Measurements from ENCODE around the gene DNAJC22. TPM values are rescaled to one million over a fixed set of nuclear protein-coding genes. Genes with fewer than 3 reads are reported as not detected.

The DNAJC22 gene
- total RNA-seq, 1 donor from 2014 or later = 0.99 TPM

DNA sequence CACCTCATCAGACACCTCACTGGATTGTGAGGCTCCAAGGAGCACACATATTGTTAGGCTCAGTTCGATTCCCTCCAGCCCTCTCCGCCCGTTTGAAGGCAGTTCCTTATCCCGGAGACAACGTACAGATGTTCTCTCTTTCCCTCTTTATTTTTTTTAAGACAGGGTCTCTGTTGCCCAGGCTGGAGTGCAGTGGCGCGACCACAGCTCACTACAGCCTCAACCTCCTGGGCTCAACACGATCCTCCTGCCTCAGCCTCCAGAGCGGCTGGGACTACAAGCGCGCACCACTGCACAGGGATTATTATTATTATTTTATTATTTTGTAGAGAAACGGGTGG is 24.4 kb upstream of the DNAJC22 start:
- Mint-ChIP-seq H3K36me3 (ENCODE audit: unreplicated experiment) (no peaks in the 10 kb centered on the region), H3K4me1 (ENCODE audit: unreplicated experiment) (peaks cover 19% of the 10 kb centered on the region), H3K27ac (ENCODE audit: unreplicated experiment) (peak overlapping the region; percentile 89)

DNA sequence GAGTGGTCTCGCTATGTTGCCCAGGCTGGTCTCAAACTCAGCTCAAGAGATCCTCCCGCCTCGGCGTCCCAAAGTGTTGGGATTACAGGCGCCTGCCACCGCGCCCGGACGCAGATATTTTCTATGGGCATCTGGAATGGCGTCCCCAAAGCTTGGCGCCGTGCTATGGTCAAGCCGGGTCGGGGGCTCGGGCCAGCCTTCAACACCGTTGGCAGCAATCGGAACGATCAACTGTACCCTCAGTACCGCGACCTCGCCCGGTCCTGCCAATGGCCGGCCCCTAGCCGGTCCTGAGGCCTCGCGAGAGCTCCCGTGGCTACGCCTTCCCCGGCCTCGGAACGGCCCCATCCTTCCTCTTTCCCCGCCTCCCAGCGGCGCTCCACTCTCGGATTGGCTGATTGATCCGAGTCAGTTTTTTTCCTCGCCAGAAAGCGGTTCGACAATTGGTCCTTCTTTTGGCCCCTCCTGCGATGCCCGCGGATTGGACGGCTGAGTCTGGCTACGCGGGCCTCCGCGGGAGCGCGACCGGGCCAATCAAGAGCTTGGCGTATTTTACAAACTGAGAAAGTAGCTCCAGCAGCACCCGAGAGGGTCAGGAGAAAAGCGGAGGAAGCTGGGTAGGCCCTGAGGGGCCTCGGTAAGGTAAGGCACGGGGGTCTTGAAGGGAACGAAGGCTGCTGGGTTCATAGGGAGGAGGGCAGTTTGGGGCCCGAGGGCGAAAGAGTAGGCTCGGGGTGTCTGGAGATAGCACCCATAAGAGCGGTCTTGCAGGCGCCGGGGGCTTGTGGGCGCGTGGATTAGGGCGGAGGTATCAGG is 23.8 kb upstream of the DNAJC22 start, which contains the start of gene TROAP:
Gene TROAP, plus strand, starts transcription at position 548 of the 816 bp plus-strand sequence. CDS start 354 bp downstream, outside the sequence.
- no peaks in the 10 kb centered on the region for H3K9me3 Mint-ChIP-seq (ENCODE audit: unreplicated experiment)
- no peaks in the 10 kb centered on the region for H3K36me3 Mint-ChIP-seq (ENCODE audit: unreplicated experiment)
- DNase-seq (ENCODE audit: extremely low spot score, unreplicated experiment) = peak; percentile 99
- H3K27me3 Mint-ChIP-seq (ENCODE audit: unreplicated experiment) = no peaks in the 10 kb centered on the region
- H3K27ac Mint-ChIP-seq (ENCODE audit: unreplicated experiment) = peak within 1 kb of the TSS; percentile 89
- TF ChIP-seq, protein P1, sequence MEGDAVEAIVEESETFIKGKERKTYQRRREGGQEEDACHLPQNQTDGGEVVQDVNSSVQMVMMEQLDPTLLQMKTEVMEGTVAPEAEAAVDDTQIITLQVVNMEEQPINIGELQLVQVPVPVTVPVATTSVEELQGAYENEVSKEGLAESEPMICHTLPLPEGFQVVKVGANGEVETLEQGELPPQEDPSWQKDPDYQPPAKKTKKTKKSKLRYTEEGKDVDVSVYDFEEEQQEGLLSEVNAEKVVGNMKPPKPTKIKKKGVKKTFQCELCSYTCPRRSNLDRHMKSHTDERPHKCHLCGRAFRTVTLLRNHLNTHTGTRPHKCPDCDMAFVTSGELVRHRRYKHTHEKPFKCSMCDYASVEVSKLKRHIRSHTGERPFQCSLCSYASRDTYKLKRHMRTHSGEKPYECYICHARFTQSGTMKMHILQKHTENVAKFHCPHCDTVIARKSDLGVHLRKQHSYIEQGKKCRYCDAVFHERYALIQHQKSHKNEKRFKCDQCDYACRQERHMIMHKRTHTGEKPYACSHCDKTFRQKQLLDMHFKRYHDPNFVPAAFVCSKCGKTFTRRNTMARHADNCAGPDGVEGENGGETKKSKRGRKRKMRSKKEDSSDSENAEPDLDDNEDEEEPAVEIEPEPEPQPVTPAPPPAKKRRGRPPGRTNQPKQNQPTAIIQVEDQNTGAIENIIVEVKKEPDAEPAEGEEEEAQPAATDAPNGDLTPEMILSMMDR (IDR thresholded peaks at IDR 0.05) = no peak
- H3K4me1 Mint-ChIP-seq (ENCODE audit: unreplicated experiment) = peaks cover 19% of the 10 kb centered on the region
- H3K4me3 Mint-ChIP-seq (ENCODE audit: unreplicated experiment) = peak within 1 kb of the TSS; percentile 99

More for the DNA sequence above, 24.4 kb upstream of the DNAJC22 start:
- H3K27me3 Mint-ChIP-seq (ENCODE audit: unreplicated experiment) = no peaks in the 10 kb centered on the region
- TF ChIP-seq, protein P1 (IDR thresholded peaks at IDR 0.05) = no peak
- no peak for DNase-seq (ENCODE audit: extremely low spot score, unreplicated experiment)
- no peaks in the 10 kb centered on the region for H3K9me3 Mint-ChIP-seq (ENCODE audit: unreplicated experiment)
- H3K4me3 Mint-ChIP-seq (ENCODE audit: unreplicated experiment) = peak overlapping the region; percentile 99

DNA sequence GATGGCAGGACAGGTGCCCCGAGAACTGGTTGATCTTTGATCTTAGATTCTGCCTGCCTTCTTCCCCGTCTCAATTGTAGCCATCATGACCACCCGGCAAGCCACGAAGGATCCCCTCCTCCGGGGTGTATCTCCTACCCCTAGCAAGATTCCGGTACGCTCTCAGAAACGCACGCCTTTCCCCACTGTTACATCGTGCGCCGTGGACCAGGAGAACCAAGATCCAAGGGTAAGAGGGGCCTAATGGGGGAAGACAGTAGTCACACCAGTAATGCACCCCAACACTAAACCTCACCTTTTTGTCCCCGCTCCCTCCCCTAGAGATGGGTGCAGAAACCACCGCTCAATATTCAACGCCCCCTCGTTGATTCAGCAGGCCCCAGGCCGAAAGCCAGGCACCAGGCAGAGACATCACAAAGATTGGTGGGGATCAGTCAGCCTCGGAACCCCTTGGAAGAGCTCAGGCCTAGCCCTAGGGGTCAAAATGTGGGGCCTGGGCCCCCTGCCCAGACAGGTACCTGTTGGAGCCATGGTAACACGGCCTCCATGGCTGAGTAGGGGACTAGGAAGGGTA is 23.1 kb upstream of the DNAJC22 start:
- peaks cover 19% of the 10 kb centered on the region for H3K4me1 Mint-ChIP-seq (ENCODE audit: unreplicated experiment)

DNA sequence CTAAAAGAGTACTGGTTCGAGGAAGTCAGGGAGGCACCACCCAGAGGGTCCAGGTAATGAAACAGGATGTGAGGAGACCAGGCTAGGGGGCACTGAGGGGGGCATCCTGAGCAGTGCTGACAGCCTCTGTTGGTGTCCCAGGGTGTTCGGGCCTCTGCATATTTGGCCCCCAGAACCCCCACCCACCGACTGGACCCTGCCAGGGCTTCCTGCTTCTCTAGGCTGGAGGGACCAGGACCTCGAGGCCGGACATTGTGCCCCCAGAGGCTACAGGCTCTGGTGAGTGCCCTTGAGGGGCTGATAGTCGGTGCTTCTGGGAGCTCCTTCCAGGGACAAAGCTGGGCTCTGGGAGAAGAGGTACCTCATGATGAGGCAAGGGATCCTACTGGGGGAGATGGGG is 21.1 kb upstream of the DNAJC22 start:
- H3K27me3 Mint-ChIP-seq (ENCODE audit: unreplicated experiment) = no peaks in the 10 kb centered on the region
- H3K36me3 Mint-ChIP-seq (ENCODE audit: unreplicated experiment) = no peaks in the 10 kb centered on the region
- TF ChIP-seq, protein P1 (IDR thresholded peaks at IDR 0.05) = no peak
- H3K4me3 Mint-ChIP-seq (ENCODE audit: unreplicated experiment) = no peak overlapping the region
- H3K9me3 Mint-ChIP-seq (ENCODE audit: unreplicated experiment) = no peaks in the 10 kb centered on the region
- peaks cover 19% of the 10 kb centered on the region for H3K4me1 Mint-ChIP-seq (ENCODE audit: unreplicated experiment)
- no peak overlapping the region for H3K27ac Mint-ChIP-seq (ENCODE audit: unreplicated experiment)
- DNase-seq (ENCODE audit: extremely low spot score, unreplicated experiment) = no peak

More for the DNA sequence above, 23.1 kb upstream of the DNAJC22 start:
- peak overlapping the region; percentile 99 for H3K4me3 Mint-ChIP-seq (ENCODE audit: unreplicated experiment)
- TF ChIP-seq, protein P1 (IDR thresholded peaks at IDR 0.05) = no peak
- H3K9me3 Mint-ChIP-seq (ENCODE audit: unreplicated experiment) = no peaks in the 10 kb centered on the region
- no peaks in the 10 kb centered on the region for H3K27me3 Mint-ChIP-seq (ENCODE audit: unreplicated experiment)
- no peak overlapping the region for H3K27ac Mint-ChIP-seq (ENCODE audit: unreplicated experiment)
- DNase-seq (ENCODE audit: extremely low spot score, unreplicated experiment) = no peak
- H3K36me3 Mint-ChIP-seq (ENCODE audit: unreplicated experiment) = no peaks in the 10 kb centered on the region

DNA sequence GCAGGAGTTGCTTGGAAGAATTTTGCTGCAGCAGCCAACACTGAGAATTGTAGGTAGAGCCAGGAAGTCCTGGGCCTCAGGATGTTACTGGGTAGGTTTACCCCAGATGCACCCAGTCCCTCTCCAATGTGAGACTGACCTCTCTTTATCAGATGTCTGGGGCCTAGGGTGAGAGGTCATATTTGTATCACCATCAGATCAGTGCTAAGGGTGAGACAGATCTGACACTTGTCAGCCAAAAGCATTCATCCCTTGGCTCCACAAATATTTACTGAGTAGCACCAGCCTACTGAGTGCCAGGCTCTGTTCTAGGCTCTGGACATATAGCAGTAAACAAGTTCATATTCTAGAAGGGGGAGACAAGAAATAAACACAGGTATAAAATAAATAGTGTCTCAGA is 19.3 kb upstream of the DNAJC22 start:
- H3K9me3 Mint-ChIP-seq (ENCODE audit: unreplicated experiment) = no peaks in the 10 kb centered on the region
- H3K27ac Mint-ChIP-seq (ENCODE audit: unreplicated experiment) = no peak overlapping the region
- no peak overlapping the region for H3K4me3 Mint-ChIP-seq (ENCODE audit: unreplicated experiment)
- no peaks in the 10 kb centered on the region for H3K36me3 Mint-ChIP-seq (ENCODE audit: unreplicated experiment)
- TF ChIP-seq, protein P1 (IDR thresholded peaks at IDR 0.05) = no peak
- DNase-seq (ENCODE audit: extremely low spot score, unreplicated experiment) = no peak
- H3K4me1 Mint-ChIP-seq (ENCODE audit: unreplicated experiment) = peaks cover 16% of the 10 kb centered on the region
- H3K27me3 Mint-ChIP-seq (ENCODE audit: unreplicated experiment) = no peaks in the 10 kb centered on the region

Measured in osteocyte (in vitro differentiated cells).